K562 (cell line): ENCODE measurements around the gene RNPEPL1. TPM values are rescaled to one million over a fixed set of nuclear protein-coding genes. Genes with fewer than 3 reads are reported as not detected.

Experiments used
- ATAC-seq: fragments of 200-7000 bp; cut with Tn5 transposase; 3 replicates; pipeline ENCODE4 v1.9.1; 2020; ENCODE audit warnings: moderate library complexity
- BruUV-seq: library from RNA; stranded (reverse); fragments of 400-500 nt; replicated peaks from 2 replicates; lab custom pipeline; 2021; lab: Mats Ljungman, UMichigan
- CTCF ChIA-PET: fragments of 300-600 bp; formaldehyde crosslinking; extraction: SDS; loops from one replicate; lab custom pipeline; 2021; ENCODE audit warnings: low intra/inter-chr PET ratio; lab: Yijun Ruan, JAX
- POLR2A ChIA-PET: fragments of 300-600, 350-650 bp; sonication (Branson Sonifier 250); formaldehyde crosslinking; extraction: SDS; loops from one replicate; lab custom pipeline; 2021; ENCODE audit warnings: antibody characterized with exemption, inconsistent platforms; lab: Yijun Ruan, JAX
- DNase-seq, 4 experiments: peaks; one replicate each; pipeline versions ENCODE4 v3.0.0 to v3.0.0-alpha.2; 2011 to 2018; ENCODE audit warnings: low spot score in 3 of 4, mixed read lengths in 3 of 4; ENCODE audit errors: extremely low read depth in 1 of 4
- FAIRE-seq: peaks from 2 replicates; lab custom pipeline; 2011; peaks lifted over from hg19 to GRCh38; lab: Jason Lieb, UNC
- H2AFZ ChIP-seq: 2 replicates; pipeline ENCODE4 v1.6.0; 2011; ENCODE audit warnings: low read depth, low read length, control low read depth, inconsistent platforms
- H3K27ac ChIP-seq: fragments of 200-600 bp; 3 replicates; pipeline ENCODE4 v1.8.0; 2011; ENCODE audit warnings: low read depth, mild to moderate bottlenecking, control low read depth, inconsistent platforms, low read length, moderate library complexity, mixed read lengths; ENCODE audit errors: extremely low read depth
- H3K27me3 ChIP-seq, 2 experiments: fragments of 300-600 bp in 1 of 2; 2 replicates in 1 of 2; 3 replicates in 1 of 2; pipeline versions ENCODE4 v1.6.0 to v1.8.0; 2011; ENCODE audit warnings: inconsistent platforms in 2 of 2, low read length in 2 of 2, mild to moderate bottlenecking in 1 of 2, mixed read lengths in 1 of 2, moderate library complexity in 1 of 2; ENCODE audit not compliant: control insufficient read depth in 2 of 2, insufficient read depth in 2 of 2
- H3K36me3 ChIP-seq: fragments of 300-600 bp; 3 replicates; pipeline ENCODE4 v1.8.0; 2011; ENCODE audit warnings: mild to moderate bottlenecking, low read length, inconsistent platforms; ENCODE audit not compliant: control insufficient read depth, insufficient read depth
- H3K4me1 ChIP-seq, 2 experiments: fragments of 200-600 bp in 1 of 2; replicated peaks in 1 of 2; 2 replicates in 1 of 2; 3 replicates in 1 of 2; pipeline versions ENCODE4 v1.5.1 to v1.8.0; 2011; ENCODE audit warnings: inconsistent platforms in 2 of 2, low read length in 2 of 2, mild to moderate bottlenecking in 1 of 2, mixed read lengths in 1 of 2, moderate library complexity in 1 of 2; ENCODE audit not compliant: control insufficient read depth in 2 of 2, insufficient read depth in 2 of 2
- H3K4me2 ChIP-seq: 2 replicates; pipeline ENCODE4 v1.6.1; 2011; ENCODE audit warnings: low read length, control low read depth, inconsistent platforms, mixed read lengths; ENCODE audit not compliant: insufficient read depth
- H3K4me3 ChIP-seq: fragments of 200-600 bp; sonication (generic), shearing (Covaris generic); 2 replicates; pipeline ENCODE4 v1.5.1; 2016; ENCODE audit warnings: control low read depth, inconsistent platforms
- H3K79me2 ChIP-seq: fragments of 200-600 bp; 3 replicates; pipeline ENCODE4 v1.8.0; 2011; ENCODE audit warnings: low read length, inconsistent platforms; ENCODE audit not compliant: control insufficient read depth, insufficient read depth
- H3K9ac ChIP-seq, 2 experiments: 2 replicates each; pipeline versions ENCODE4 v1.6.0 to v1.6.1; 2011; ENCODE audit warnings: low read depth in 2 of 2, low read length in 2 of 2, control low read depth in 1 of 2, inconsistent platforms in 1 of 2, mild to moderate bottlenecking in 1 of 2, mixed read lengths in 1 of 2; ENCODE audit not compliant: insufficient read depth in 1 of 2
- H3K9me1 ChIP-seq: one replicate; pipeline ENCODE4 v1.6.0; 2011; ENCODE audit warnings: inconsistent platforms, mild to moderate bottlenecking, low read length, moderate library complexity; ENCODE audit not compliant: control insufficient read depth, insufficient read depth
- H3K9me3 ChIP-seq: replicated peaks from 2 replicates; pipeline ENCODE4 v1.5.1; 2011; ENCODE audit warnings: low read depth, low read length, inconsistent platforms; ENCODE audit not compliant: control insufficient read depth, insufficient read depth
- H4K20me1 ChIP-seq: replicated peaks from 2 replicates; pipeline ENCODE4 v1.6.1; 2011; ENCODE audit warnings: low read length, inconsistent platforms, mixed read lengths; ENCODE audit not compliant: control insufficient read depth, insufficient read depth
- ELF1 ChIP-seq: fragments of 200-800 bp; sonication (Bioruptor generic); IDR thresholded peaks from 2 replicates; pipeline ENCODE4 v1.6.1; 2016; ENCODE audit warnings: missing genetic modification characterization, missing compliant biosample characterization
- ID3 ChIP-seq, 2 experiments: fragments of 250-450 bp in 1 of 2; fragments of 450-650 bp in 1 of 2; sonication (Bioruptor Pico) in 1 of 2; IDR thresholded peaks; 2 replicates each; pipeline versions ENCODE4 v1.6.1 to v1.8.0; 2016 to 2021; ENCODE audit warnings: mild to moderate bottlenecking in 2 of 2, moderate library complexity in 2 of 2, missing compliant biosample characterization in 1 of 2, missing genetic modification characterization in 1 of 2
- MEF2D ChIP-seq: conservative IDR thresholded peaks from 2 replicates; pipeline ENCODE4 v1.6.1; 2016; ENCODE audit warnings: low read depth, missing genetic modification characterization, missing compliant biosample characterization
- PHB ChIP-seq: fragments of 250-450 bp; sonication (Bioruptor Pico); IDR thresholded peaks from 2 replicates; pipeline ENCODE4 v1.5.0; 2021
- PURB ChIP-seq: sonication (generic); formaldehyde crosslinking; IDR thresholded peaks from 2 replicates; pipeline ENCODE4 v1.9.0; 2021; ENCODE audit warnings: low read depth, mild to moderate bottlenecking, missing genetic modification reagents
- ZNF232 ChIP-seq: sonication (generic); formaldehyde crosslinking; IDR thresholded peaks from 2 replicates; pipeline ENCODE4 v1.8.0; 2022; ENCODE audit warnings: mild to moderate bottlenecking, missing genetic modification reagents
- ZNF586 ChIP-seq: fragments of 450-650 bp; formaldehyde crosslinking; conservative IDR thresholded peaks from 2 replicates; pipeline ENCODE4 v1.4.0; 2020; ENCODE audit warnings: mild to moderate bottlenecking, moderate library complexity
- ZNF764 ChIP-seq: fragments of 250-450 bp; sonication (Bioruptor Pico); IDR thresholded peaks from 2 replicates; pipeline ENCODE4 v1.4.0; 2020; ENCODE audit warnings: low read depth, mild to moderate bottlenecking, moderate library complexity
- WGBS: fragments of 100-300 bp; shearing (Covaris generic); methylation state at CpG from one replicate; pipeline ENCODE4 v1.1.6; 2016; ENCODE audit warnings: low coverage, mixed read lengths; ENCODE audit not compliant: insufficient coverage; ENCODE audit errors: missing lambda C conversion rate; 5-methylcytosine and 5-hydroxymethylcytosine counted together
- in situ Hi-C: fragments of 300-500 bp; cut with MboI; formaldehyde crosslinking; loops from 4 replicates; pipeline ENCODE4 v1.15.0; 2018; ENCODE audit warnings: inconsistent platforms, mixed read lengths
- intact Hi-C: fragments of 100-400 bp; cut with micrococcal nuclease; formaldehyde crosslinking; loops from 2 replicates; pipeline ENCODE4 v1.14.2; 2022
- polyA plus RNA-seq, 8 experiments: library from polyadenylated mRNA; depleted of rRNA in 4 of 8; stranded (reverse) in 5 of 8; unstranded in 3 of 8; fragments of >200 nt; fragmentation: Nextera tagmentation in 2 of 8; fragmentation: Illumina TruSeq in 1 of 8; extraction: Ambion mirVana in 2 of 8; extraction: Trizol in 1 of 8; gene quantifications; 2 replicates each; pipeline versions ENCODE4 v1.2.1 to v1.2.3, GENCODE V29; 2011 to 2014; ENCODE audit warnings: inconsistent platforms in 1 of 8, missing spikeins in 1 of 8
- total RNA-seq, 7 experiments: library from RNA; depleted of rRNA in 6 of 7; stranded (reverse); fragments of >200 nt in 6 of 7; fragmentation: Illumina TruSeq in 2 of 7; extraction: Trizol in 2 of 7; gene quantifications; 2 replicates each; pipeline versions ENCODE4 v1.2.1 to v1.2.3, GENCODE V29; 2011 to 2021; ENCODE audit warnings: low replicate concordance in 1 of 7
- TF ChIP-seq, protein P1 (sequence below), 2 experiments: fragments of 450-650 bp in 1 of 2; IDR thresholded peaks; 2 replicates each; pipeline ENCODE4 v1.6.1; 2011 to 2017; ENCODE audit warnings: low read depth in 2 of 2, antibody characterized with exemption in 1 of 2, borderline replicate concordance in 1 of 2, low read length in 1 of 2, mild to moderate bottlenecking in 1 of 2, mixed read lengths in 1 of 2; ENCODE audit not compliant: control insufficient read depth in 1 of 2

The RNPEPL1 gene
- total and polyA plus RNA-seq, 9 of the 15 experiments (the other 6 are each of a cell fraction or from before 2014, with no cell fraction given): 0.07 to 38.7 (median 5.6) TPM

DNA sequence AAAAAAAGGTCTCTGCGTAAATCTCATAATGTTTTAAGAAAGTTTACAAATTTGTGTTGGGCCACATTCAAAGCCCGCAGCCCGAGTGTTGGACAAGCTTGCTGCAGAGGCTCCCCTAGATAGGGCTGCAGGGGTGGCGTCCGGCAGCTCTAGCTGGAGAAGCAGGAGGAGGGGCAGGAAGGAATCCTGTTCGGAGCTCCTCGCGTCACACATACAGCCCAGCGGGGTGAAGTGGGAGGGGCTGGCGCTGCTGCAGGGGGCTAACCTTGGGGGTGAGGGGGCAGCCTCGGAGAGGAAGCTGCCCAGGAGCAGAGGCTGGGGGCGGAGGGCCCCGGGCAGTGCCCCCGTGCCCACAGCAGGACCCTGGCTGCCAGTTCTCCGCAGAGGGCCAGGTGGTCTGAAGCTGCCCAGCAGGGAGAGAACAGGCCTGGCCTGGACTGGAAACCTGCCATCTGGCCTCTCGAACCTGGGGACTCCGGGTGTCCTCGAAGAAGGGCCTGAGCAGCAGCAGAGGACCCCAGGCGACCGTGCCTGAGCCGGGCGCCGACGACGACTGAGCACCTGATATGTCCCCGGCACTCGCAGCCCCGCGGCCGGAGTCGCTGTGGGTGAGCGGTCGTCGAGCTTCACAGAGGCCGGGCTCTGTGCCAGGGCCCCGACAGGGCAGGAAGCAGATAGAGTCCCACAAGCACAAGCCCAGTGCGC is 54.4 kb downstream of the RNPEPL1 start (continued):
- TF ChIP-seq, protein P1, sequence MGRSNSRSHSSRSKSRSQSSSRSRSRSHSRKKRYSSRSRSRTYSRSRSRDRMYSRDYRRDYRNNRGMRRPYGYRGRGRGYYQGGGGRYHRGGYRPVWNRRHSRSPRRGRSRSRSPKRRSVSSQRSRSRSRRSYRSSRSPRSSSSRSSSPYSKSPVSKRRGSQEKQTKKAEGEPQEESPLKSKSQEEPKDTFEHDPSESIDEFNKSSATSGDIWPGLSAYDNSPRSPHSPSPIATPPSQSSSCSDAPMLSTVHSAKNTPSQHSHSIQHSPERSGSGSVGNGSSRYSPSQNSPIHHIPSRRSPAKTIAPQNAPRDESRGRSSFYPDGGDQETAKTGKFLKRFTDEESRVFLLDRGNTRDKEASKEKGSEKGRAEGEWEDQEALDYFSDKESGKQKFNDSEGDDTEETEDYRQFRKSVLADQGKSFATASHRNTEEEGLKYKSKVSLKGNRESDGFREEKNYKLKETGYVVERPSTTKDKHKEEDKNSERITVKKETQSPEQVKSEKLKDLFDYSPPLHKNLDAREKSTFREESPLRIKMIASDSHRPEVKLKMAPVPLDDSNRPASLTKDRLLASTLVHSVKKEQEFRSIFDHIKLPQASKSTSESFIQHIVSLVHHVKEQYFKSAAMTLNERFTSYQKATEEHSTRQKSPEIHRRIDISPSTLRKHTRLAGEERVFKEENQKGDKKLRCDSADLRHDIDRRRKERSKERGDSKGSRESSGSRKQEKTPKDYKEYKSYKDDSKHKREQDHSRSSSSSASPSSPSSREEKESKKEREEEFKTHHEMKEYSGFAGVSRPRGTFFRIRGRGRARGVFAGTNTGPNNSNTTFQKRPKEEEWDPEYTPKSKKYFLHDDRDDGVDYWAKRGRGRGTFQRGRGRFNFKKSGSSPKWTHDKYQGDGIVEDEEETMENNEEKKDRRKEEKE (IDR thresholded peaks at IDR 0.05; ENCODE audit: borderline replicate concordance in 1 of 2, control insufficient read depth in 1 of 2, low read depth in 2 of 2, low read length in 1 of 2): no peak
- no peak for TF ChIP-seq ID3 (CRISPR knock-in tag; IDR thresholded peaks at IDR 0.05)
- TF ChIP-seq ID3 (tag; IDR thresholded peaks at IDR 0.05): no peak
- TF ChIP-seq ELF1 (tag): no peak
- TF ChIP-seq ZNF764: no peak

DNA sequence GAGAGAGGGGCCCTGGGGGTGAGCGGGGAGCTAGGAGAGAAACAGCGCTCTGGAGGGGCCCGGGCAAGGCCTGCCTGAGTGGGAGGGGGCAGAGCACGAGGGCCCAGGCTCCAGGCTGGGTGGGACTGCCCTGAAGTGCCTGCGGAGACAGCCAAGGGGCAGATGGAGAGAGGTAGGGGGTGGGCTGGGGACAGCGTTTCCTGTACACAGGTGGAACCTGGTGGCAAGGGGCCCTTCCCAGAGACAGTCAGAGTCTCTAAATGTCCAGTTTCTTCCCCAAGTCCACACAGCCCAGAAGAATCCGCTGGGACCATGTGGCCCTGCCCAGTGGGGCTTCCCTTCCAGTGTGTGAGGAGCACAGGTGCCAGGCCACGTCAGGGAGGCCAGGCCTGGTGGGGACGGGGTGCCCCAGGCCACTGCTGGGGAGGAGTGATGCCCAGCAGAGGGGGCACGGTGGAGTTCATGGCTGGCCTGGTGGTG is 55.3 kb downstream of the RNPEPL1 start:
- H3K4me2 ChIP-seq: no peak overlapping the region
- no peaks in the 10 kb centered on the region for H3K36me3 ChIP-seq
- no peaks in the 10 kb centered on the region for H3K79me2 ChIP-seq
- H3K9me1 ChIP-seq: no peaks in the 10 kb centered on the region
- POLR2A ChIA-PET: no interaction called here
- TF ChIP-seq MEF2D (tag): no peak
- TF ChIP-seq ZNF232: no peak
- no peak for TF ChIP-seq PHB (CRISPR knock-in tag)
- TF ChIP-seq ZNF586 (CRISPR knock-in tag): no peak
- TF ChIP-seq PURB (CRISPR knock-in tag): no peak
- peaks cover 0 to 52% of the 10 kb centered on the region in 2 experiments; a peak in 2 of 5 replicates for H3K4me1 ChIP-seq
- no peak overlapping the region for H3K9ac ChIP-seq
- no peak overlapping the region for H3K4me3 ChIP-seq
- H4K20me1 ChIP-seq: no peaks in the 10 kb centered on the region
- H3K27me3 ChIP-seq: no peaks in the 10 kb centered on the region
- FAIRE-seq: no peak
- no TSS peak for BruUV-seq
- no peak for DNase-seq
- no peaks in the 10 kb centered on the region for H3K9me3 ChIP-seq
- no peak for ATAC-seq
- WGBS: 30% methylated on average over 2 of the region's 10 CpGs
- no peak overlapping the region for H2AFZ ChIP-seq
- CTCF ChIA-PET: no interaction called here
- in situ Hi-C loops (no loop called here), intact Hi-C loops (no loop called here)
- H3K27ac ChIP-seq: no peak overlapping the region
